Stimulated activated CD4-positive, alpha-beta T cell treated with anti-CD3 and anti-CD28 coated beads, Interleukin-15, amount 100 ng/mL, for 1 hour (primary cell): ENCODE data around the gene RANGAP1.
"Not testable (repeated sequence)": the region's sequence is repeated elsewhere in the genome, so short reads cannot be mapped to it uniquely, and the experiment has no call there.

Source experiments
- DNase-seq, 2 donors: peaks; one replicate each; pipeline ENCODE4 v3.0.0-alpha.2; 2020; ENCODE audit warnings: low read depth in 1 of 2, low spot score in 1 of 2

The RANGAP1 gene

DNA sequence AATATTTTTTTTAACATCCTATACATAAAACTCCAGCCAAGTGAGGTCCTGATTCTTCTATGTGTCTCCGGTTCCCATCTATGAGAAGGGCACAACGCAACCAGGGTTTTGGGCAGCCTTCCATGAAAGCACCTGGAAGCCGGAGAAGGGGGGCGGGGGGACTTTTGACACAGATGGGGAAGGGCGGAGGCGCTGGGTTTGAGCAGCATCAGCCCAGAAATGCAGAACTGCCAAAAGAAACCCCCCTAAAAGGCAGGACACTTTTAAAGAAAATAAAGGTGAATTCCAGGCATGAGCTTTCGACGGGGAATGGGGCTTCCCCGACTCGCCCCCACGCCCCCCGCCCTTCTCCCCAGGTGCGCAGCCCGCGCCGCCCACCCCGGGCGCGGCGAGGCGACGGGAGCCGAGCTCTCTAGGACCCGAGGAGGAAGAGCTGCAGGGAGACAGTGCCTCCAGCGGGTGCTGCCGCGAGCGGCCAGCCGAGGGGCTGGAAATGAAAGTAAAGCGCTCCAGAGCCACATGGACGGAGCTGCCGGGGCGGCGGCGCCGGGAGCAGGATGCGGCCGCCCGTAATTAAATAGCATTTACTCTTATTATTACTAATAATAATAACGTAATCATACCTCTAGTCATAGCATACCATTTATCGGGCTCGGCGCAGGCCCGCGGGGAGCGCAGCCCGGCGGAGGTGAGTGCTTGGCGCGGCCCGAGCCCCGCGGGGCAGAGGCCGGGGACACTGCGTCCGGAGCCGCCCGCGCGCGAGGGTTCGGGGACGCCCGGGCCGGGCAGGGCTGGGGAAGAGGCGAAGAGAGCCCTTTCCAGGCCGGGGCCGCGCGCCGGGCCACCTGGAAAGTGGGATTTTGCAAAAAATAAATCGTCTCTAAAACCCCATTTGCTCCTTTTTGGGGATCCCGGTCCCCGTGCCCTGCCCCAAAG lies 15.4 kb upstream of the RANGAP1 start, which contains the start of gene ZC3H7B:
Gene ZC3H7B, plus strand, starts transcription at position 441 of the 936 bp plus-strand sequence. CDS start 19,136 bp downstream, outside the sequence.
- peak; percentile 65 to 81 for DNase-seq

DNA sequence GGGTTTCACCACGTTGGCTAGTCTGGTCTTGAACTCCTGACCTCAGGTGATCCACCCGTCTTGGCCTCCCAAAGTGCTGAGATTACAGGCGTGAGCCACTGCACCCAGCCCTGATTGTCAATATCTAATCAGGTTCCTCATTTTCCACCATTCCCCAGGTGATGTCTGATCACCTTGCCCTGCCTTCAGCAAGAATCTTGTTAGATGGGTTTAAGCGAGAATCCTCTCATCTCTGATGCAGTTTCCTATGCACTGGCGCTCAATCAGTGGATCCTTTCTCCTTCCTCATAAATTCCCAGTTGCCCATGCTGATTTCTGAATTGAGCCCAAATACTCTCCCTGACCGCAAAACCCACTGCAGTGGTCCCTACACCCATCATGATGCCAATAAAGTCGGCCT lies 14.7 kb upstream of the RANGAP1 start:
- DNase-seq = no peak

- no peak for DNase-seq
These were observed 11.1 kb upstream of the RANGAP1 start for GRCh38 chr22:41296826-41297667.

- not testable (repeated sequence) for DNase-seq
These were observed 8.8 kb upstream of the RANGAP1 start for GRCh38 chr22:41294816-41295215.

DNA sequence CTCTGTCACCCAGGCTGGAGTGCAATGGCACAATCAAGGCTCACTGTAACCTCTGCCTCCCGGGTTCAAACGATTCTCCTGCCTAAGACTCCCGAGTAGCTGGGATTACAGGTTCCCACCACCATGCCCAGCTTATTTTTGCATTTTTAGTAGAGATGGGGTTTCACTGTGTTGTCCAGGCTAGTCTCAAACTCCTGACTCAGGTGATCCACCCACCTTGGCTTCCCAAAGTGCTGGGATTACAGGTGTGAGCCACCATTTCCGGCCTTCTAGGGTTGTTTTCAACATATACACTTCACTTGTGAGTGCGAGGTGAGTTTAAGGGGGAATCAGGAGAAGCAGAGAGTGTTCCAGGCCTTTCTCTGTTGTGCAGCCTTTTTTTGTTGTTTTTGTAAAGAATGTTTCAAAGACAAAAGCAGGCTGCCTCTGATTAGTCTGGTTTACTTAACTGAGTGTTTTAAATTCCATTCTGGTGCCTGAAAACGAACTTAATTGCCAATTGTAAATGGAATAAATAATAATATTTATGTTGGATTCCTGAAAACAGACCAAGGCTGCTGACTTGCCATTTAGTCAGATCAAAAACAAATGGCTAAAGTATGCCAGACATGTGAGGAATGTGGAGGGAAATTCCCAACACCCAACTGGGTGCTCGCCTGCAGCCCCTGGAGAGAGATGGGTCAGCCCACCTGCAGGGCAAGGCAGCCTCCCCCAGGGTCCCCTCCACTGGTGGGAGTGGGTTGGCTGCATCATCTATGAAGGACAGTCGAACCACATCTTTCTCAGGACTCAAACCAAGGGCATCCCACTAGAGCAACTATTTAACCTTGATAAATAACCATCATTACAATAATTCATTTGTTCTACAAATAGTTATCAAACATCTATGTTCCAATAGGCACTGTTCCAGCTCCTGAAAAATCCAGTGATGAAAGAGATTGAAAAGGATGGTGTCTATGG lies 4.6 kb upstream of the RANGAP1 start:
- no peak for DNase-seq

DNA sequence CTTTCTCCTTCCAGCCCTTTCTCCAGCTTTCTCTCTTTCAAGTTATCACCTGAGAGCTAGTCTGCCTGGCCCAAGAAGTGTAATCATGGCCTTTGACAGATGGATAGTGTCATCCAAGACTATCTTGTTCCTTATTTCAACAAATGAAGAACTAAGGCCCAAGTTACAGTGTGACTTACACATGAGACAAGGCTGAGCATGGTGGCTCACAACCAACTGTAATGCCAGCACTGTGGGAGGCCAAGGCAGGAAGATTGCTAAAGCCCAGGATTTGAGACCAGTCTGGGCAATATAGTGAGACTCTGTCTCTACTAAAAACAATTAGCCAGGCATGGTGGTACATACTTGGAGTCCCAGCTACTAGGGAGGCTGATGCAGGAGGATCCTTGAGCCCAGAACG lies 3.7 kb upstream of the RANGAP1 start:
- DNase-seq = no peak

DNA sequence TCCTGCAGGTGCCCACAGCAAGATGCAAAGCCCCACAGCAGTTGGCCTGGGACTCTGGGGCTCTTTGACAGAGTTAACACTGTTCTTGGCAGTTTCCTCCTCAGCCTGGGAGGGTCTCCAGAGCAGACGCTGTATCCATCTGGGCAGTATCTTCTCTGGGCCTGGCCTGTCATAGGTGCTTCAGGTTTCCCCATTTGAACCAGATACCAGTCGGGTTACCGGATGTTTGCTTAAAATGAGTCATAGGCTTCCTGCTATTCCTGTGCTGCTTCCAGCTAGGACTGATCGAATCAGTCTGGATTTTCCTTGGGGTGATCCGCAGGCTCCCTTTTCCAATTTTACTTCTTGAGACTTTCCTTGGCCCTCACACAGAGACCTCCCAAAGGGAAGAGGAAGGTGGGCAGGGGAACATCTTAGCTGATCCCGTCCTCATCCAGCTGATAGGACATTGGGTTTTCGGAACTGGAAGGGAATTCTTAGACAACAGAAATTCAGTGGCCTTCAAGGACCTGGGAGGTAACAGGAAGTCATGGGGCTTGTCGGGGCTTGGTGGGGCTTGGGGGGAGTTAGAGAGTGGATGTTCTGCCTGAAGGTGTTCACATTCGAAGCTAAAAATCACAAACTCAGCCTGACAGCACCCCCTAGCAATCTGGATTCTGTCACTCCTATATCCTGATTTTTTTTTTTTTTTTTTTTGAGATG lies 2.4 kb upstream of the RANGAP1 start:
- DNase-seq = no peak

- DNase-seq = no peak
These were observed 678 bp upstream of the RANGAP1 start for GRCh38 chr22:41286639-41287091.

DNA sequence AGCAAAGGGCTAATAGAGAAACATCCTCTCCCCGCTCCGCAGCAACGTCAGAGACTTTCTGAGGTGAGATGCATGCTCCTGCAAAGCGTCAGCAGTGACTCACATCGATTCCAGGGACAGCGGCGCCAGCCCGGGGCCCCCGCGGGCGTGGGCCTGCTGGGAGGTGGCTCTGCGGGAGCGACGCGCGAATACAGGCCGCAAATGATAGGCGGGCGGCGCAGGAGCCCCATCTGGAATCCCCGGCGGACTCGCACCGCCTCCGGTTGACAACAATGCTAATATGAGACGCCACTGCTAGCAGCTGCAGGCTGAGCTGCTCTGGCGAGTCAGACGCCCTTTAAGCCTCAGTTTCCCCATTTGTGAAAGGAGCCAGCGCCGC lies 557 bp downstream of the RANGAP1 start:
- DNase-seq = peak; percentile 68 to 81

GRCh38 chr22:41284465-41284864 lies 1.5 kb downstream of the RANGAP1 start:
- DNase-seq = no peak

GRCh38 chr22:41280854-41281253 lies 5.1 kb downstream of the RANGAP1 start:
- DNase-seq = no peak

DNA sequence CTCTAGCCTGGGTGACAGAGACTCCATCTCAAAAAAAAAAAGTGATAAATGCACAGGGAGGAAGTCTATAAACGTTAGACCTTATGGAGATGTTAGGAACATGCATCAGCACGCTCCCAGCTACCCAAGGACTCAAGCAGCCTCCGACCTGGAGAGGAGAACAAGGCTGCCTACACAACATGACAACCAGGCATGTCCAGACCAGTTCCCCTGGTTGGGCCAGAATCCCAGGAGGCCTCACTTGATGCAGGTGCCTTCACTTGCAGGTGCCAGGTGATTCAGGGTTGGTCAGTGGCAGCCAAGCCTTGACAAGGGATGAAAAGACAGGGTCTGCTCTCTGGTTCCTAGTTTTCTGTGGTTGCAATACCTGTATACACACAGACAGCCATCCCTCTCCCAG lies 5.9 kb downstream of the RANGAP1 start:
- no peak for DNase-seq

DNA sequence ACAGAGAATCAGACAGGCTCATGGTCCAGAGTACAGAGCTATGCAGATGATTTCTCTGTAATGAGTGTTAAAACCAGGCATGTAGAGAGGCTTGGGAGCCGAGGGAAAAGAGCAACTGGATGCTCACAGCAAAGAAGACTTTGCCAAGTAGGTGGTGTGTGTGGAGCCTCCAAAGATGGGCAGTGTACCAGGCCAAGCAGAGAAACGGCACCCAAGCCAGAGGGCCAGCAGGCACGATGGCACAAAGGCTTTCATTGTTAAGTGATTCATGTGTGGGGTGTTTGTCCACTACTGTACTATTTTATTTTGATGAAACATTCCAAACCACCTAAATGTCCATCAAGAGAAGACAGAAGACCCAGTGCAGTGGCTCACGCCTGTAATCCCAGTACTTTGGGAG lies 11.1 kb downstream of the RANGAP1 start:
- DNase-seq = no peak

DNA sequence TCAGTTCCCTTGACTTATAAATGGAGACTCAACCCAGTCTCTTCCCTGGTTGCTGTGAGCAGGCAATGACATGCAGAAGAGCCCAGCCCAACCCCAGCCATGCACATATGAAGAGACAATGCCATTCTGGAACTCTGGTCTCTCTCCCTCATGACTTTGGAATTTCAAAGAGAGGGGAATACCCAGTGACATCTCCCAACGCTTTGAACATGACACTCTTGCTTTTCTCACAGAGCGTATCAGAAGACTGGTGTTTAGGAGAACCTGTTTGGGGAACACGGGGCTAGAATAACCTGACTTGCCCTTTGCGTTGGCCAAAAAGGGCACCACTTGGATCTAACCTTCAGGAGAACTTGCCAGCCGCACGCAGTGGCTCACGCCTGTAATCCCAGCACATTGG lies 12.9 kb downstream of the RANGAP1 start:
- no peak for DNase-seq

DNA sequence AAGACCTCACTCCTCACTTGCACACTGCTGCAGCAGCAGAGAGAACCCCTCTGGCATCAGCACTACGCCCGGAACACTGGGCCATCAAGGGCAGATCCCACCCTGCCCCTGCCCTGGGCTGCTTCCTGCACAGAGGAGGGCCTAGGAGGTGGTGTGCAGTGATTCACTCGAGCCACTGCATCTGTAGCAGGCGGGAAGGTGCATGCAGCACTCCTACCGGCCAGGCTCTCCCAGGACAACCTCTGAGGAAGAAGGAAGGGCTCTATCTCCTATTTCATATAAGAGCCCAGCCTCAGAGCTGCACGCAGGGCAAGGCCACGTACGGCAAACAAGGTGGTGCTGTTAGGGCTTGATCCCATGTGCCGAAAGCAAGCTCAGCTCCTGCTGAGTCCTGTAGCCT lies 14.2 kb downstream of the RANGAP1 start:
- DNase-seq = no peak

DNA sequence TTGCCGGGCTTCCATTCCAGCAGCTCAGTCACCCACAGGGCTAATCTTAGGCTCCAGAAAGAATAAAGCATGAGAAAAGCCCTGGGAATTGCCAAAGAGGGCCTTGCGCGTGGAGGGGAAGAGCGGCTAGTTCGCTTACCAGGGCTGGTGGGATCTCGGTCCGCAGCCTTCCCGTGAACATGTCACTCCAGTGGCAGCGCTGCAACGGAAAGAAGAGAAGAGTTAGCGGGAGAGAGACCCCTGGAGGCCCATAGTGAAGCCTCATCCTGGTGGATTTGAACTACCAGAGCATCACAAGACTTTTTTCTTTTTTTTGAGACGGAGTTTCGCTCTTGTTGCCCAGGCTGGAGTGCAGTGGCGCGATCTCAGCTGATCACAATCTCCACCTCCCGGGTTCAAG lies 18.0 kb downstream of the RANGAP1 start:
- DNase-seq = no peak

GRCh38 chr22:41264408-41264941 lies 21.5 kb downstream of the RANGAP1 start:
- DNase-seq = no peak

DNA sequence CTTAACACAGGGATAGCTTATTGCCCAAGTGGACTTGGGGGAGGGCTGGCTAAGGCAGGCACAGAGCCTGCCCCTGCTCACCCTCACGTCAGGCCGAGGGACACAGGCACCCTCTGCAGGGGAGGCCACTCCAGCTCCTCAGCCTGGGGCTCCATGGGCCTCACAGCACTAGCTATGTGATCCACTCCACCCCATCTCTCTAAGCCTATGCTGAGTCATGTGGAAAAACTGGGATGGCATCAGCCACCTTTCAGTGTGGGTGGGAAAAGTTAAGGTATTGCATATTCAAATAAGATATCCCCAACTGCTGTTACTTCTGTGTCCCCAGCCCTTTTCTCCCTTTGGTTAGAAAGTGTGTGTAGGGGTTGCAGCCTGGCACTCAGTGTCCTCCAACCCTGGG lies 22.3 kb downstream of the RANGAP1 start:
- DNase-seq = no peak

- no peak for DNase-seq
These were observed 23.7 kb downstream of the RANGAP1 start for GRCh38 chr22:41262250-41262765.
